ENCODE results near the gene TRIM67. TPM values are rescaled to one million over a fixed set of nuclear protein-coding genes. Genes with fewer than 3 reads are reported as not detected.

The TRIM67 gene
- total RNA-seq, 1 experiment from 2014 or later = not detected

GRCh38 chr1:231185391-231185790 lies 23.5 kb downstream of the TRIM67 start (continued):
- TF ChIP-seq ZNF219 (CRISPR knock-in tag; IDR thresholded peaks at IDR 0.05; ENCODE audit: borderline replicate concordance) = no peak
- TF ChIP-seq NR1H2 (CRISPR knock-in tag; IDR thresholded peaks at IDR 0.05) = no peak
- no peak for TF ChIP-seq ESRRA (CRISPR knock-in tag; IDR thresholded peaks at IDR 0.05; ENCODE audit: borderline replicate concordance)

GRCh38 chr1:231186356-231187115 lies 24.7 kb downstream of the TRIM67 start:
- TF ChIP-seq FOXK1 (CRISPR knock-in tag; IDR thresholded peaks at IDR 0.05) (no peak), ZBTB43 (CRISPR knock-in tag; IDR thresholded peaks at IDR 0.05) (no peak), USF1 (CRISPR knock-in tag; IDR thresholded peaks at IDR 0.05) (no peak), NR1H2 (CRISPR knock-in tag; IDR thresholded peaks at IDR 0.05) (no peak), SOX15 (CRISPR knock-in tag; IDR thresholded peaks at IDR 0.05) (no peak), ZNF281 (CRISPR knock-in tag; IDR thresholded peaks at IDR 0.05) (no peak), TCF7 (CRISPR knock-in tag; IDR thresholded peaks at IDR 0.05; ENCODE audit: low read depth) (no peak), MLX (CRISPR knock-in tag; IDR thresholded peaks at IDR 0.05) (no peak), NFE2L1 (CRISPR knock-in tag; IDR thresholded peaks at IDR 0.05) (no peak), NFYB (CRISPR knock-in tag; conservative IDR thresholded peaks at IDR 0.05; ENCODE audit: low read depth) (no peak), CTCF (IDR thresholded peaks at IDR 0.05) (no peak), NFATC4 (CRISPR knock-in tag; IDR thresholded peaks at IDR 0.05) (no peak), RORB (CRISPR knock-in tag; IDR thresholded peaks at IDR 0.05) (no peak), PRDM15 (CRISPR knock-in tag; IDR thresholded peaks at IDR 0.05) (no peak), GTF2I (CRISPR knock-in tag; conservative IDR thresholded peaks at IDR 0.05) (no peak), IRF1 (CRISPR knock-in tag; IDR thresholded peaks at IDR 0.05) (no peak), EMX1 (CRISPR knock-in tag; IDR thresholded peaks at IDR 0.05) (no peak)
- DNase-seq (ENCODE audit: low spot score) = no peak
- Mint-ChIP-seq H3K4me3 (no peak overlapping the region), H3K4me1 (peaks cover 10% of the 10 kb centered on the region), H3K36me3 (no peaks in the 10 kb centered on the region), H3K27me3 (ENCODE audit: low read depth) (peaks cover 76% of the 10 kb centered on the region), H3K9me3 (peaks cover 12% of the 10 kb centered on the region), H3K27ac (no peak overlapping the region)
- ATAC-seq = no peak
- ChIA-PET CTCF (interaction anchor here (1.4 kb wide), 1 partner anchor 16 kb away, joined by 3 read pairs; no protein-coding TSS in a partner anchor), POLR2A (no interaction called here)
